WI38 (cell line): ENCODE measurements around the gene AMY1C.

Experiments
- H3K4me3 ChIP-seq: 2 replicates; pipeline ENCODE4 v1.5.1; 2011; ENCODE audit warnings: low read depth, mild to moderate bottlenecking, control low read depth, low read length
- TF ChIP-seq, protein P1 (sequence below): IDR thresholded peaks from 2 replicates; pipeline ENCODE4 v1.5.1; 2012; ENCODE audit warnings: low read depth, mild to moderate bottlenecking, control low read depth, low read length

AMY1C gene

DNA sequence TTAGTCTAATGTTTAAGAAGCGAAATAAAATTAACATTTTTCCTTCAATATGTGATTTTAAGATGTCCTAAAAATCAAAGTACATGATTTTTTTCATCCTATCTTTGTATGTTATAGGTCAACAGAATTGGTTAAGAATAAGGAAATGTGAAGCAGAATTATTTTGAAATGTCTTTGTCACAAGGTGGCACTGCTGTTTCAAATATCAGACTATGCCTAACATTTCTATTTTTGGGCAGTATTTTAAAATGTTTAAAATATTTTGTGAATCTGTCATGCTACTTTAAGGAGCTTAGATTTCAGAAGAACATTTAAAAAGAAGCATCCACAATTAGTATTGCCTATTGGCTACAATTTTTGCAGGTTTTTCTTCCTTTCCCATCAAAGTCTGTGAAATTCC lies 38.7 kb downstream of the AMY1C start:
- no peak overlapping the region for H3K4me3 ChIP-seq
- TF ChIP-seq, protein P1, sequence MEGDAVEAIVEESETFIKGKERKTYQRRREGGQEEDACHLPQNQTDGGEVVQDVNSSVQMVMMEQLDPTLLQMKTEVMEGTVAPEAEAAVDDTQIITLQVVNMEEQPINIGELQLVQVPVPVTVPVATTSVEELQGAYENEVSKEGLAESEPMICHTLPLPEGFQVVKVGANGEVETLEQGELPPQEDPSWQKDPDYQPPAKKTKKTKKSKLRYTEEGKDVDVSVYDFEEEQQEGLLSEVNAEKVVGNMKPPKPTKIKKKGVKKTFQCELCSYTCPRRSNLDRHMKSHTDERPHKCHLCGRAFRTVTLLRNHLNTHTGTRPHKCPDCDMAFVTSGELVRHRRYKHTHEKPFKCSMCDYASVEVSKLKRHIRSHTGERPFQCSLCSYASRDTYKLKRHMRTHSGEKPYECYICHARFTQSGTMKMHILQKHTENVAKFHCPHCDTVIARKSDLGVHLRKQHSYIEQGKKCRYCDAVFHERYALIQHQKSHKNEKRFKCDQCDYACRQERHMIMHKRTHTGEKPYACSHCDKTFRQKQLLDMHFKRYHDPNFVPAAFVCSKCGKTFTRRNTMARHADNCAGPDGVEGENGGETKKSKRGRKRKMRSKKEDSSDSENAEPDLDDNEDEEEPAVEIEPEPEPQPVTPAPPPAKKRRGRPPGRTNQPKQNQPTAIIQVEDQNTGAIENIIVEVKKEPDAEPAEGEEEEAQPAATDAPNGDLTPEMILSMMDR, result no peak

GRCh38 chr1:103790172-103790571 lies 40.5 kb downstream of the AMY1C start:
- TF ChIP-seq, protein P1, result no peak
- H3K4me3 ChIP-seq, result no peak overlapping the region
